DOHH2 (cell line): ENCODE data around the gene STOM.

Experiments used
- CTCF ChIP-seq: fragments of 200-600 bp; sonication (generic); IDR thresholded peaks from one replicate; pipeline ENCODE4 v1.5.1; 2014; ENCODE audit warnings: antibody characterized with exemption, mild to moderate bottlenecking, low read depth, low read length; ENCODE audit not compliant: poor library complexity, severe bottlenecking
- EZH2phosphoT487 ChIP-seq: fragments of 200-600 bp; sonication (generic); IDR thresholded peaks from 2 replicates; pipeline ENCODE4 v1.6.1; 2017; ENCODE audit warnings: borderline replicate concordance, mild to moderate bottlenecking, antibody characterized with exemption, low read length, moderate library complexity, mixed read lengths

GRCh38 chr9:121367306-121368137 is 2.5 kb downstream of the STOM start:
- TF ChIP-seq CTCF (no peak), EZH2phosphoT487 (no peak)
